Smooth muscle cell of bladder (primary cell): Measurements from ENCODE around the gene USP2. TPM values are rescaled to one million over a fixed set of nuclear protein-coding genes. Genes with fewer than 3 reads are reported as not detected.

Experiments
- total RNA-seq: library from RNA; depleted of rRNA; stranded (reverse); fragments of >200 nt; gene quantifications from 2 replicates; pipeline ENCODE4 v1.2.3, GENCODE V29; 2014

The USP2 gene
- 0.09 and 0.14 TPM in 2 replicates for total RNA-seq

GRCh38 chr11:119381181-119381988 lies at the start of gene USP2:
Gene USP2 (minus strand): TSS chr11:119381690. CDS start chr11:119373480, 8,210 bp downstream.

GRCh38 chr11:119422809-119423508 lies 41.5 kb upstream of the USP2 start, which contains the start of gene THY1:
Gene THY1 (minus strand): TSS chr11:119423172. CDS start chr11:119420905, 2,267 bp downstream.

GRCh38 chr11:119346605-119347004 lies 34.9 kb downstream of the USP2 start, which contains the start of gene MFRP:
Gene MFRP (minus strand): TSS chr11:119346705. CDS start chr11:119346513, 192 bp downstream.

GRCh38 chr11:119340335-119341221 lies 40.9 kb downstream of the USP2 start, which contains the start of gene C1QTNF5:
Gene C1QTNF5 (minus strand): TSS chr11:119340883. CDS start chr11:119340397, 486 bp downstream.

GRCh38 chr11:119334174-119334930 lies 47.1 kb downstream of the USP2 start, which contains the start of gene RNF26:
Gene RNF26 (plus strand): TSS chr11:119334527. CDS start chr11:119335123, 596 bp downstream.

GRCh38 chr11:119316729-119317591 lies 64.5 kb downstream of the USP2 start, which contains the start of gene MCAM:
Gene MCAM (minus strand): TSS chr11:119317130. CDS start chr11:119317101, 29 bp downstream.

Other genes starting within 250 kb of the USP2 start
- 0.14 and 0.18 TPM in 2 replicates for gene ABCG4, start 232.6 kb downstream of the USP2 start, total RNA-seq
- gene NLRX1, start 213.0 kb downstream of the USP2 start, total RNA-seq, result 14.4 and 17.7 TPM in 2 replicates
- gene NHERF4, start 196.2 kb downstream of the USP2 start, total RNA-seq, result 0.14 and 0.18 TPM in 2 replicates
- 4.7 TPM in 2 replicates for gene CBL, start 175.4 kb downstream of the USP2 start, total RNA-seq
- 11.2 and 15.5 TPM in 2 replicates for gene MCAM, start 64.6 kb downstream of the USP2 start, total RNA-seq
- 2.8 and 4.3 TPM in 2 replicates for gene RNF26, start 47.2 kb downstream of the USP2 start, total RNA-seq
- 17.5 and 34.5 TPM in 2 replicates for gene C1QTNF5, start 40.8 kb downstream of the USP2 start, total RNA-seq
- not detected in 2 replicates for gene MFRP, start 35.0 kb downstream of the USP2 start, total RNA-seq
- 154 and 200 TPM in 2 replicates for gene THY1, start 41.5 kb upstream of the USP2 start, total RNA-seq